Lung (tissue), 12 donors: Measurements from ENCODE around the gene FAM9C. TPM values are rescaled to one million over a fixed set of nuclear protein-coding genes. Genes with fewer than 3 reads are reported as not detected.

Experiments
- ATAC-seq: fragments of 200-7000 bp; cut with Tn5 transposase; one replicate; pipeline ENCODE4 v1.9.1; 2020; ENCODE audit warnings: moderate number of reproducible peaks; ENCODE audit not compliant: insufficient read depth, low FRiP score
- DNase-seq, 3 donors: peaks; one replicate each; pipeline ENCODE4 v3.0.0-alpha.2; 2013 to 2017
- H3K27ac ChIP-seq, 2 donors: one replicate each; pipeline ENCODE4 v1.5.1; 2013; ENCODE audit warnings: mild to moderate bottlenecking in 2 of 2, moderate library complexity in 2 of 2, control low read depth in 1 of 2, inconsistent platforms in 1 of 2, low read depth in 1 of 2, low read length in 1 of 2
- H3K27me3 ChIP-seq, 3 donors: one replicate each; pipeline ENCODE4 v1.5.1; 2013; ENCODE audit warnings: low read length in 2 of 3; ENCODE audit not compliant: control insufficient read depth in 3 of 3, insufficient read depth in 3 of 3
- H3K36me3 ChIP-seq, 4 donors: one replicate each; pipeline ENCODE4 v1.5.1; 2013; ENCODE audit warnings: low read length in 4 of 4, mild to moderate bottlenecking in 1 of 4, moderate library complexity in 1 of 4; ENCODE audit not compliant: control insufficient read depth in 4 of 4, insufficient read depth in 4 of 4
- H3K4me1 ChIP-seq, 5 donors: one replicate each; pipeline ENCODE4 v1.5.1; 2013; ENCODE audit warnings: low read length in 5 of 5, mild to moderate bottlenecking in 2 of 5, moderate library complexity in 1 of 5; ENCODE audit not compliant: control insufficient read depth in 5 of 5, insufficient read depth in 5 of 5
- H3K4me3 ChIP-seq: one replicate; pipeline ENCODE4 v1.5.1; 2013; ENCODE audit warnings: mild to moderate bottlenecking, control low read depth, moderate library complexity
- H3K9ac ChIP-seq, 2 donors: one replicate each; pipeline ENCODE4 v1.5.1; 2013; ENCODE audit warnings: low read length in 2 of 2, control low read depth in 1 of 2; ENCODE audit not compliant: insufficient read depth in 1 of 2
- H3K9me3 ChIP-seq, 4 donors: one replicate each; pipeline ENCODE4 v1.5.1; 2013; ENCODE audit warnings: low read length in 3 of 4, mild to moderate bottlenecking in 1 of 4, moderate library complexity in 1 of 4; ENCODE audit not compliant: control insufficient read depth in 4 of 4, insufficient read depth in 3 of 4
- CTCF ChIP-seq: IDR thresholded peaks from 2 replicates; pipeline ENCODE4 v1.5.1; 2012; ENCODE audit warnings: mild to moderate bottlenecking; ENCODE audit errors: control extremely low read depth, extremely low read depth
- WGBS, 2 donors: extraction: QIAGEN DNeasy Blood & Tissue Kit; methylation state at CpG; one replicate each; pipeline ENCODE4 v1.1.7; 2013; 5-methylcytosine and 5-hydroxymethylcytosine counted together
- polyA plus RNA-seq, 2 donors: library from polyadenylated mRNA; stranded (reverse); fragments of 200-250 nt; gene quantifications; one replicate each; pipeline ENCODE4 v1.2.1, GENCODE V29; 2013
- total RNA-seq, 2 donors: library from RNA; depleted of rRNA in 1 of 2; stranded (reverse); fragments of >200 nt in 1 of 2; gene quantifications; one replicate each; pipeline ENCODE4 v1.2.1, GENCODE V29; 2014 to 2021
- donor health status: control.
- donor health status: control.
- donor health status: Bipolar disorder and iron deficiency.
- donor health status: healthy.
- donor health status: DM: yes; HTN: yes; CAD: no.

The FAM9C gene
- total and polyA plus RNA-seq, 4 donors = 0.01 to 0.28 (median 0.09) TPM; not detected in 1

GRCh38 chrX:13081395-13082205, 37.2 kb upstream of the FAM9C start:
- H3K9me3 ChIP-seq = no peaks in the 10 kb centered on the region
- H3K4me1 ChIP-seq = peaks cover 0 to 18% (median 5%) of the 10 kb centered on the region in 5 donors
- DNase-seq (peak in 2 of 3 donors; percentile 30 to 48), ATAC-seq (no peak)
- no peak overlapping the region for H3K27ac ChIP-seq
- H3K36me3 ChIP-seq = no peaks in the 10 kb centered on the region
- no peak for TF ChIP-seq CTCF
- H3K4me3 ChIP-seq = no peak overlapping the region
- 17 to 44% methylated on average over 6 of the region's 6 CpGs for WGBS, 2 donors
- peaks cover 0 to 13% (median 9%) of the 10 kb centered on the region in 3 donors for H3K27me3 ChIP-seq
- no peak overlapping the region for H3K9ac ChIP-seq

- 80 to 86% methylated on average over 4 of the region's 4 CpGs for WGBS, 2 donors
- ATAC-seq = no peak
- H3K27ac ChIP-seq = no peak overlapping the region
- H3K27me3 ChIP-seq = peaks cover 0 to 11% (median 9%) of the 10 kb centered on the region in 3 donors
- H3K4me1 ChIP-seq = peaks cover 0 to 18% (median 5%) of the 10 kb centered on the region in 5 donors
- no peaks in the 10 kb centered on the region for H3K9me3 ChIP-seq
- no peak overlapping the region for H3K9ac ChIP-seq
- H3K36me3 ChIP-seq = no peaks in the 10 kb centered on the region
- no peak for DNase-seq
- H3K4me3 ChIP-seq = no peak overlapping the region
- no peak for TF ChIP-seq CTCF
These were observed 35.8 kb upstream of the FAM9C start for GRCh38 chrX:13080128-13080795.

- H3K36me3 ChIP-seq = no peaks in the 10 kb centered on the region
- H3K4me1 ChIP-seq = peaks cover 0 to 18% (median 5%) of the 10 kb centered on the region in 5 donors
- WGBS, 2 donors = 11 to 40% methylated on average over 9 to 10 of the region's 10 CpGs
- H3K27me3 ChIP-seq = peaks cover 0 to 10% (median 5%) of the 10 kb centered on the region in 3 donors
- no peak for TF ChIP-seq CTCF
- no peak overlapping the region for H3K4me3 ChIP-seq
- no peaks in the 10 kb centered on the region for H3K9me3 ChIP-seq
- H3K9ac ChIP-seq = peak overlapping the region in 1 of 2 donors; percentile 63
- DNase-seq = peak in 2 of 3 donors; percentile 53 to 69
- peak; percentile 25 for ATAC-seq
- H3K27ac ChIP-seq = peak overlapping the region; percentile 17 to 90
These were observed 34.5 kb upstream of the FAM9C start for GRCh38 chrX:13078739-13079444.
